Measurements from ENCODE around the gene CDC45.
A peak's percentile ranks its signal among the peaks of the same experiment; 100 is the strongest.
"Not testable (repeated sequence)": the region's sequence is repeated elsewhere in the genome, so short reads cannot be mapped to it uniquely, and the experiment has no call there.

Gene CDC45

GRCh38 chr22:19479355-19480172 is at the start of gene CDC45:
TSS of gene CDC45 (plus strand) at chr22:19479920. CDS start at chr22:19479969, 49 bp downstream.
- peak; percentile 88 for DNase-seq (ENCODE audit: low read depth)

GRCh38 chr22:19429950-19430889 is 49.5 kb upstream of the CDC45 start:
- no peak for DNase-seq (ENCODE audit: low read depth)

- no peak for DNase-seq (ENCODE audit: low read depth)
Observed at GRCh38 chr22:19430890-19431541, 48.7 kb upstream of the CDC45 start.

- peak; percentile 74 for DNase-seq (ENCODE audit: low read depth)
Observed at GRCh38 chr22:19431649-19432132, 48.0 kb upstream of the CDC45 start, which contains the start of gene HIRA. TSS of gene HIRA (minus strand) at chr22:19431733. CDS start at chr22:19431476, 257 bp downstream.

GRCh38 chr22:19432133-19432851 is 47.4 kb upstream of the CDC45 start, which contains the start of gene MRPL40:
TSS of gene MRPL40 (plus strand) at chr22:19432545. CDS start at chr22:19432555, 10 bp downstream.
- peak; percentile 78 for DNase-seq (ENCODE audit: low read depth)

GRCh38 chr22:19434401-19434800 is 45.3 kb upstream of the CDC45 start:
- no peak for DNase-seq (ENCODE audit: low read depth)

GRCh38 chr22:19434829-19435580 is 44.7 kb upstream of the CDC45 start:
- DNase-seq (ENCODE audit: low read depth), result no peak

GRCh38 chr22:19436444-19437161 is 43.1 kb upstream of the CDC45 start:
- not testable (repeated sequence) for DNase-seq (ENCODE audit: low read depth)

GRCh38 chr22:19438298-19438697 is 41.4 kb upstream of the CDC45 start:
- DNase-seq (ENCODE audit: low read depth), result no peak

GRCh38 chr22:19440411-19441195 is 39.1 kb upstream of the CDC45 start:
- no peak for DNase-seq (ENCODE audit: low read depth)

GRCh38 chr22:19442166-19442565 is 37.6 kb upstream of the CDC45 start:
- no peak for DNase-seq (ENCODE audit: low read depth)

- DNase-seq (ENCODE audit: low read depth), result no peak
Observed at GRCh38 chr22:19443544-19444211, 36.0 kb upstream of the CDC45 start.

GRCh38 chr22:19445279-19445982 is 34.3 kb upstream of the CDC45 start:
- DNase-seq (ENCODE audit: low read depth), result not testable (repeated sequence)

- DNase-seq (ENCODE audit: low read depth), result no peak
Observed at GRCh38 chr22:19446603-19447329, 33.0 kb upstream of the CDC45 start.

- peak; percentile 79 for DNase-seq (ENCODE audit: low read depth)
Observed at GRCh38 chr22:19447330-19448075, 32.2 kb upstream of the CDC45 start, which contains the start of gene C22orf39. TSS of gene C22orf39 (minus strand) at chr22:19447711. CDS start at chr22:19447688, 23 bp downstream.

- DNase-seq (ENCODE audit: low read depth), result no peak
Observed at GRCh38 chr22:19448076-19448607, 31.6 kb upstream of the CDC45 start.
